Ishikawa (cell line): ENCODE data around the gene BCL7A.

ENCODE experiments used
- CEBPB ChIP-seq: IDR thresholded peaks from 2 replicates; pipeline ENCODE4 v1.6.1; 2012
- CREB1 ChIP-seq: IDR thresholded peaks from 2 replicates; pipeline ENCODE4 v1.6.1; 2012; ENCODE audit warnings: low read depth
- EGR1 ChIP-seq: IDR thresholded peaks from 2 replicates; pipeline ENCODE4 v1.6.1; 2012
- EP300 ChIP-seq: IDR thresholded peaks from 2 replicates; pipeline ENCODE4 v1.6.1; 2012; ENCODE audit warnings: borderline replicate concordance
- FOXM1 ChIP-seq: IDR thresholded peaks from 2 replicates; pipeline ENCODE4 v1.6.1; 2012; ENCODE audit warnings: low read depth, borderline replicate concordance
- NFIC ChIP-seq: IDR thresholded peaks from 2 replicates; pipeline ENCODE4 v1.6.1; 2012
- RAD21 ChIP-seq: IDR thresholded peaks from 2 replicates; pipeline ENCODE4 v1.6.1; 2012; ENCODE audit warnings: low read depth
- TAF1 ChIP-seq: IDR thresholded peaks from 2 replicates; pipeline ENCODE4 v1.6.1; 2012; ENCODE audit warnings: low read depth, mild to moderate bottlenecking
- TCF12 ChIP-seq: IDR thresholded peaks from 2 replicates; pipeline ENCODE4 v1.6.1; 2012; ENCODE audit warnings: low read depth
- TEAD4 ChIP-seq: IDR thresholded peaks from 2 replicates; pipeline ENCODE4 v1.6.1; 2012
- YY1 ChIP-seq: IDR thresholded peaks from 2 replicates; pipeline ENCODE4 v1.6.1; 2012; ENCODE audit warnings: low read depth
- ZBTB7A ChIP-seq: IDR thresholded peaks from 2 replicates; pipeline ENCODE4 v1.6.1; 2012; ENCODE audit warnings: low read depth
- TF ChIP-seq, protein P1 (sequence below): IDR thresholded peaks from 2 replicates; pipeline ENCODE4 v1.6.1; 2012
- TF ChIP-seq, protein P2 (sequence below): IDR thresholded peaks from 2 replicates; pipeline ENCODE4 v1.6.1; 2012; ENCODE audit warnings: low read depth, mild to moderate bottlenecking
- TF ChIP-seq, protein P3 (sequence below): IDR thresholded peaks from 2 replicates; pipeline ENCODE4 v1.6.1; 2012

BCL7A gene

DNA sequence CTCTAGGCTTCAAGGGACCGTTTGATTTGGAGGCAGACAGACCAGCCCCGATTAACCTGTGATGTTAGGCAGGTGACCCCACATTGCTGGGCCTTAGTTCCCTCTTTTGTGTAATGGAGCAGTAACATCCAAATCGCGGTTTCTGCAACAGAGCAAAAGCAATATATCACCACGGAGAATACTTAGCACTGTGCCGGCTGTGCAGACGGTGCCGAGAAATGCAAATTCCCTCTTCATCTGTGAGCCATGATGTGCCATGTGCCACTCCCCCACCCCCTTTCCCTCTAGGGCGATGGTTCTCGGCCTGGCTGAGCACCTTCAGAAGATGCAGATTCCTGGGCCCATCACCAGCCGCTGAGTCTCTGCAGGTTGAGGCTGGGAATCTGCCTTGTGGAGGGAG is 10.9 kb downstream of the BCL7A start:
- TF ChIP-seq YY1 (no peak), EGR1 (no peak), TEAD4 (no peak), CEBPB (no peak), CREB1 (no peak), EP300 (no peak), TAF1 (no peak), FOXM1 (no peak), ZBTB7A (no peak), NFIC (no peak), TCF12 (no peak), RAD21 (no peak)
- TF ChIP-seq, protein P1, sequence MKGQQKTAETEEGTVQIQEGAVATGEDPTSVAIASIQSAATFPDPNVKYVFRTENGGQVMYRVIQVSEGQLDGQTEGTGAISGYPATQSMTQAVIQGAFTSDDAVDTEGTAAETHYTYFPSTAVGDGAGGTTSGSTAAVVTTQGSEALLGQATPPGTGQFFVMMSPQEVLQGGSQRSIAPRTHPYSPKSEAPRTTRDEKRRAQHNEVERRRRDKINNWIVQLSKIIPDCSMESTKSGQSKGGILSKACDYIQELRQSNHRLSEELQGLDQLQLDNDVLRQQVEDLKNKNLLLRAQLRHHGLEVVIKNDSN, result no peak
- TF ChIP-seq, protein P2, sequence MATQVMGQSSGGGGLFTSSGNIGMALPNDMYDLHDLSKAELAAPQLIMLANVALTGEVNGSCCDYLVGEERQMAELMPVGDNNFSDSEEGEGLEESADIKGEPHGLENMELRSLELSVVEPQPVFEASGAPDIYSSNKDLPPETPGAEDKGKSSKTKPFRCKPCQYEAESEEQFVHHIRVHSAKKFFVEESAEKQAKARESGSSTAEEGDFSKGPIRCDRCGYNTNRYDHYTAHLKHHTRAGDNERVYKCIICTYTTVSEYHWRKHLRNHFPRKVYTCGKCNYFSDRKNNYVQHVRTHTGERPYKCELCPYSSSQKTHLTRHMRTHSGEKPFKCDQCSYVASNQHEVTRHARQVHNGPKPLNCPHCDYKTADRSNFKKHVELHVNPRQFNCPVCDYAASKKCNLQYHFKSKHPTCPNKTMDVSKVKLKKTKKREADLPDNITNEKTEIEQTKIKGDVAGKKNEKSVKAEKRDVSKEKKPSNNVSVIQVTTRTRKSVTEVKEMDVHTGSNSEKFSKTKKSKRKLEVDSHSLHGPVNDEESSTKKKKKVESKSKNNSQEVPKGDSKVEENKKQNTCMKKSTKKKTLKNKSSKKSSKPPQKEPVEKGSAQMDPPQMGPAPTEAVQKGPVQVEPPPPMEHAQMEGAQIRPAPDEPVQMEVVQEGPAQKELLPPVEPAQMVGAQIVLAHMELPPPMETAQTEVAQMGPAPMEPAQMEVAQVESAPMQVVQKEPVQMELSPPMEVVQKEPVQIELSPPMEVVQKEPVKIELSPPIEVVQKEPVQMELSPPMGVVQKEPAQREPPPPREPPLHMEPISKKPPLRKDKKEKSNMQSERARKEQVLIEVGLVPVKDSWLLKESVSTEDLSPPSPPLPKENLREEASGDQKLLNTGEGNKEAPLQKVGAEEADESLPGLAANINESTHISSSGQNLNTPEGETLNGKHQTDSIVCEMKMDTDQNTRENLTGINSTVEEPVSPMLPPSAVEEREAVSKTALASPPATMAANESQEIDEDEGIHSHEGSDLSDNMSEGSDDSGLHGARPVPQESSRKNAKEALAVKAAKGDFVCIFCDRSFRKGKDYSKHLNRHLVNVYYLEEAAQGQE, result no peak
- TF ChIP-seq, protein P3, sequence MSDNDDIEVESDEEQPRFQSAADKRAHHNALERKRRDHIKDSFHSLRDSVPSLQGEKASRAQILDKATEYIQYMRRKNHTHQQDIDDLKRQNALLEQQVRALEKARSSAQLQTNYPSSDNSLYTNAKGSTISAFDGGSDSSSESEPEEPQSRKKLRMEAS, result no peak

DNA sequence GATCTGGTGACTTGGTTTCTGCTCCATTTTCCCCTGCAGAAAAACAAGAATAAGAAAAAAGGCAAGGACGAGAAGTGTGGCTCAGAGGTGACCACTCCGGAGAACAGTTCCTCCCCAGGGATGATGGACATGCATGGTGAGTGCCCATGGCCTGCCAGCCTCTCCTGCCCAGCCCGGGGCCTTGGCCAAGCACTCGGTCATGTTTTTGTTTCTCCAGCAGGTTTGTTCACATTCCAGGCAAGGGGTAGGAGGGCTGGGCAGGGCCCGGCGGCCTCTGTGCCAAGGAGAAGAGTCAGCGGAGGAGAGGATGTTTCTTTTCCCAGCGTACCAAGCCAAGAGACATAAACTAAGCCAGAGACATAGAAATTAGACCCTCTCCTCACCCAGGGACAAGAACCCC is 13.6 kb downstream of the BCL7A start:
- TF ChIP-seq YY1 (no peak; the same call in 1 of the 2 replicates), CREB1 (0 out of 2 replicates have a peak, but pooled peaks have one; percentile 8), EP300 (peak; percentile 73; the same call in 1 of the 2 replicates), TAF1 (no peak), NFIC (peak; percentile 89), TCF12 (peak; percentile 89), ZBTB7A (0 out of 2 replicates have a peak, but pooled peaks have one; percentile 48), TEAD4 (peak; percentile 96), RAD21 (peak; percentile 35), EGR1 (peak; percentile 43), CEBPB (peak; percentile 44; the same call in 1 of the 2 replicates), FOXM1 (peak; percentile 60; the same call in 1 of the 2 replicates)
- TF ChIP-seq, protein P1, result peak; percentile 33; the same call in 1 of the 2 replicates
- TF ChIP-seq, protein P3, result peak; percentile 78
- TF ChIP-seq, protein P2, result no peak

DNA sequence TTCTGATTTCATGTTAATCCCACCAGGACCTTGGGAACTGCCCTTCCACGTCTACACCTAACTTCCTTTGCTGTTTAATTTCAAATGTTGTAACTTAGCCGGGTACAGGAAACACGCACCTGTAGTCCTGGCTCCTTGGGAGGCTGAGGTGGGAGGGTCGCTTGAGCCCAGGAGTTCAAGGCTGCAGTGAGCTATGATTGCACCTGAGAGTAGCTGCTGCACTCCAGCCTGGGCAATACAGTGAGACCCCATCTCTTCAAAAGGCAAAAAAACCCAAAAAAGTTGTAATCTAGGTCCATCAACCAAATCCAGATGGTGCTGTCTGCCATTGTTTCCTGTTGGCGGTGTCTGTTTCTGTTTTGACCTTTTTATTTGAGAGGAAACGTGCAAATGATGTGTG is 14.5 kb downstream of the BCL7A start:
- TF ChIP-seq TAF1, result no peak
- TF ChIP-seq FOXM1, result no peak
- TF ChIP-seq CEBPB, result no peak
- TF ChIP-seq RAD21, result no peak
- TF ChIP-seq, protein P3, result no peak
- TF ChIP-seq CREB1, result no peak

DNA sequence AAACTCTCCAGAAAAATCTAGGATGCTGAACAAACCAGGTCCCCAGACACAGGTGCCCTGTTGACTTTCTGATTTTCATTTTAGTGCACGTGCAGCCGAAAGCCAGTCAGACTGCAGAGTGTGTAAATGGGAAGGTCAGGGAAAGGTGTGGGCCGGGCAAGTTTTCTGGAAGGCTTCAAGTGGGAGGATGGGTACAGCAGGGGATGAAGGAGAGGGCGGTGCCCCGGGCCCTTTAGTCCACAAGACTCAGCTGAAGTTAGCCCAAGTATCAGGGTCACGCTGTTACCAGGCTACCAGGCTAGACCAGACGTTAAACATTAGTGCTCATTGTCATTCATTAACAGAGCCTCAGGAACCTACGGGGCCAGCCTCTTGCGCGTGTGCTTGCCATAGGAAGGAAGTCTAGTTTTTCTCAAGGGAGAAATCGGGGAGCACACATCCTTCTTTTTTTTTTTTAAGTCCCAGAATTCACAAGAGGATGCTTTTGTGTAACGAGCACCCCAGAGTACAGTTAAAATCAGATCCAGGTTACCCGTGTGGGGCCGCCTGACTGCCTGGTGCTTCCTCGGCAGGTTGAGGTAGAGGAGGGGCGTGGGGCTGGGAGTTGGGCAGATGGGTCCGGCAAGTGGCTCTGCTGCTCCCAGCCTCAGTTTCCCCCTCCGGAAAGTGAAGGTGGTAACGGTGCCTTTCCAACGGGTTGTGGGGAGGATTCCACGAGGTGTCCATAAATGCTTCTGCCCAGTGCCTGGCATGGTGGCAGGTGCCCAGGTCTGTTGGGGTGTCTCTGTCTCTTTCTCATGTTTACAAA is 19.1 kb downstream of the BCL7A start:
- TF ChIP-seq TEAD4 (no peak), CREB1 (no peak), ZBTB7A (no peak), CEBPB (no peak), TAF1 (no peak), EP300 (no peak)
- TF ChIP-seq, protein P1, result no peak
- TF ChIP-seq, protein P3, result no peak

DNA sequence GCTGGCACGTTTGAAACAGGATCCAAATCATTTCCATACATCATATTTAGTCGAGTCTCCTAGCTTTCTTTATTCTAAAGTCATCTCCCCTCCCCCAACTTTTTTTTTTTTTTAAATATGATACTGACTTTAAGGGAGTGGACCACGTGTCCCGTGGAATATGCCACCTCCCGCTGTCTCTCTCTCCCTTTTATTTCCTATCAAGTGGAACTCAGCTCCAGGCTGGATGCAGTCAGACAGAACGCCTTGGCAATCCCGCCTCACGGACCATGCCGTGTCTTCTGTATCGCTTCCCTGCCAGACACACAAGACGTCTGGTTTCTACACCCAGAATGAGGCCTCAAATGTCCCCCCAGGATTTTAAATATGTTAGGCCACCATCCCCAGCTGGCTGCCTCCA is 21.2 kb downstream of the BCL7A start:
- TF ChIP-seq CREB1, result no peak
- no peak for TF ChIP-seq EP300
- no peak for TF ChIP-seq YY1
- TF ChIP-seq, protein P1, result peak; percentile 82
- TF ChIP-seq NFIC, result 0 out of 2 replicates have a peak, but pooled peaks have one; percentile 18
- TF ChIP-seq ZBTB7A, result no peak
- TF ChIP-seq, protein P3, result peak; percentile 44
- TF ChIP-seq FOXM1, result no peak
- no peak; the same call in 1 of the 2 replicates for TF ChIP-seq RAD21
- TF ChIP-seq, protein P2, result no peak
- TF ChIP-seq TEAD4, result 0 out of 2 replicates have a peak, but pooled peaks have one; percentile 7
- 0 out of 2 replicates have a peak, but pooled peaks have one; percentile 25 for TF ChIP-seq TCF12
- TF ChIP-seq TAF1, result no peak
- TF ChIP-seq CEBPB, result no peak
- TF ChIP-seq EGR1, result no peak
